DMS79 (cell line): ENCODE results near the gene KCNJ18.
"Not testable (repeated sequence)": the region's sequence is repeated elsewhere in the genome, so short reads cannot be mapped to it uniquely, and the experiment has no call there.

Experiments
- DNase-seq: peaks from one replicate; lab custom pipeline; 2025; lab: John Stamatoyannopoulos, UW

Gene KCNJ18

GRCh38 chr17:21671437-21671836, 20.9 kb upstream of the KCNJ18 start:
- not testable (repeated sequence) for DNase-seq

- not testable (repeated sequence) for DNase-seq
These were observed 20.5 kb upstream of the KCNJ18 start for GRCh38 chr17:21671871-21672270.

- not testable (repeated sequence) for DNase-seq
These were observed 18.7 kb upstream of the KCNJ18 start for GRCh38 chr17:21673451-21674241.

- DNase-seq, result no peak
These were observed 18.0 kb upstream of the KCNJ18 start for GRCh38 chr17:21674242-21674731.

GRCh38 chr17:21674891-21675738, 17.2 kb upstream of the KCNJ18 start:
- DNase-seq, result not testable (repeated sequence)

GRCh38 chr17:21675739-21676130, 16.6 kb upstream of the KCNJ18 start:
- not testable (repeated sequence) for DNase-seq

GRCh38 chr17:21676281-21677111, 15.8 kb upstream of the KCNJ18 start:
- DNase-seq, result no peak

GRCh38 chr17:21677126-21677910, 15.0 kb upstream of the KCNJ18 start:
- no peak for DNase-seq

GRCh38 chr17:21677911-21678310, 14.4 kb upstream of the KCNJ18 start:
- DNase-seq, result no peak

DNA sequence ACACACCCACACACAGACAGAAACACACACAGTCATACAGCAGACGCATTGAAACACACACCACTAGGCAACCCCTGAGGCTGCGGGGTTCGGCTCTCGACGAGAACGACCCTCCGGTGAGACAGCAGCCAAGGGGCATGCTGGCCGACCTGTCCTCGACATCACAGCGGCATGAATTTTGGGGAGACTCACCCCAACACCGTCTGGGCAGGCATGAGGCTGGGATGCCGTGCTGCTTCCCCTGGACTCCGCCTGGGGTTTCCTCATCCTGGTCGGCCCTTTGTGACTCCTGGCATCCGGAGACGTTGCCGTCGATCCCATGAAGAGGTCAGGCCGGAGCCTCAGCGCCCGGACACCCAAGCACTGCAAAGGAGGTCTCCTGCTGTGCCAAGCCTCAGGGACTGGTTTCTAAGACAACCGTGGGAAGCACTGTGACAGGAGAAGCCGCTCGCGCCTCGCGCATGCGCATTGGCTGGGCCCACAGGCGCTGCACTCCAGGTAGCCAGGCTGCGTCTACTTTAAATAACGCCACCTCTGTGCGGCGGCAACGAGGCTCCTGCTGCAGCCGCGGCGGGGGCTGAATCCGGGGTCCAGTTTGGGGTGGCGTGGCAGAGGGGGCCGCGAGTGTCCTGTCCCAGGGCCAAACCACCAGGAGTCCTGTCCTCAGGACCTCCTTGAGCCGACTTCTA, 13.8 kb upstream of the KCNJ18 start:
- DNase-seq, result no peak

GRCh38 chr17:21679256-21680146, 12.8 kb upstream of the KCNJ18 start:
- DNase-seq, result no peak

DNA sequence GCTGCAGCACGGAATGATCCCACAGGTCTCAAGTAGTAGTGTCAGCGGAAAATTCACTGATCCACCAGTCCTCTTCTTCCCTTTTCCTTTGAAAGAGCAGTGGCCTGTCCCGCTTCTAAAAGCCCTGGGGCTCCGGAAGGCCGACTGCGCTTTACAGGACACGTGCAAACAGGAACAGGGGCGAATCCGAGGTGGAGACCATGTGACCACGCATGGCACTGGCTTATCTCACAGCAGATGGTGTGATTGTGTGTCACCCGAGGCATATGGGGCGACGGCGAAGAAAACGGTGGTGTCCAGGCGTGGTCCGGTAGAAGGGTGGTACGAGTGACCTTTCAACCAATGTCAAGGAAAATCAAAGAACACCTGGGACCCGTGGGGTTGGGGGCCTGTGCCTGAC, 12.0 kb upstream of the KCNJ18 start:
- no peak for DNase-seq

DNA sequence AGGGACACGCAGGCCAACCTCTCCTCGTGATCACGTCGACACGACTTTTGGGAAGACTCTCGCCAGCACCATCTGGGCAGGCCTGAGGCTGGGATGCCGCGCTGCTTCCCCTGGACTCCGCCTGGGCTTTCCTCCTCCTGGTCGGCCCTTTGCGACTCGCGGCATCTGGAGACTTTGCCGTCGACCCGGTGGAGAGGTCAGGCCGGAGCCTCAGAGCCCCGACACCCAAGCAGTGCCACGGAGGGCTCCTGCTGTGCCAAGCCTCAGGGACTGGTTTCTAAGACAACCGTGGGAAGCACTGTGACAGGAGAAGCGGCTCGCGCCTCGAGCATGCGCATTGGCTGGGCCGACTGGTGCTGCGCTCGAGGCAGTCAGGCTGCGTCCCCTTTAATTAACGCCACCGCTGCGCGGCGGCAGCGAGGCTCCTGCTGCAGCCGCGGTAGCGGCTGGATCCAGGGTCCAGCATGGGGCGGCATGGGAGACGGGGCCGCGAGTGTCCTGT, 11.4 kb upstream of the KCNJ18 start:
- not testable (repeated sequence) for DNase-seq

DNA sequence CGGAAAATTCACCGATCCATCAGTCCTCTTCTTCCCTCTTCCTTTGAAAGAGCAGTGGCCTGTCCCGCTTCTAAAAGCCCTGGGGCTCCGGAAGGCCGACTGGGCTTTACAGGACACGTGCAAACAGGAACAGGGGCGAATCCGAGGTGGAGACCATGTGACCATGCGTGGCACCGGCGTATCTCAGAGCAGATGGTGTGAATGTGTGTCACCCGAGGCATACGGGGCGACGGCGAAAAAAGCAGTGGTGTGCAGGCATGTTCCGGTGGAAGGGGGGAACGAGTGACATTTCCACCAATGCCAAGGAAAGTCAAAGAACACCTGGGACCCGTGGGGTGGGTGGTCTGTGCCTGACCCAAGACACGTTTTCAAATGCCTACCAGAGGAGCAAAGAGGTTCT, 10.7 kb upstream of the KCNJ18 start:
- DNase-seq, result not testable (repeated sequence)

DNA sequence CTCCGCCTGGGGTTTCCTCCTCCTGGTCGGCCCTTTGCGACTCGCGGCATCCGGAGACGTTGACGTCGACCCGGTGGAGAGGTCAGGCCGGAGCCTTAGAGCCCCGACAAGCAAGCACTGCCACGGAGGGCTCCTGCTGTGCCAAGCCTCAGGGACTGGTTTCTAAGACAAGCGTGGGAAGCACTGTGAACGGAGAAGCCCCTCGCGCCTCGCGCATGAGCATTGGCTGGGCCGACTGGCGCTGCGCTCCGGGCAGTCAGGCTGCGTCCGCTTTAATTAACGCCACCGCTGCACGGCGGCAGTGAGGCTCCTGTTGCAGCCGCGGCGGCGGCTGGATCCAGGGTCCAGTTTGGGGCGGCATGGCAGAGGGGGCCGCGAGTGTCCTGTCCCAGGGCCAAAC, 10.2 kb upstream of the KCNJ18 start:
- not testable (repeated sequence) for DNase-seq

DNA sequence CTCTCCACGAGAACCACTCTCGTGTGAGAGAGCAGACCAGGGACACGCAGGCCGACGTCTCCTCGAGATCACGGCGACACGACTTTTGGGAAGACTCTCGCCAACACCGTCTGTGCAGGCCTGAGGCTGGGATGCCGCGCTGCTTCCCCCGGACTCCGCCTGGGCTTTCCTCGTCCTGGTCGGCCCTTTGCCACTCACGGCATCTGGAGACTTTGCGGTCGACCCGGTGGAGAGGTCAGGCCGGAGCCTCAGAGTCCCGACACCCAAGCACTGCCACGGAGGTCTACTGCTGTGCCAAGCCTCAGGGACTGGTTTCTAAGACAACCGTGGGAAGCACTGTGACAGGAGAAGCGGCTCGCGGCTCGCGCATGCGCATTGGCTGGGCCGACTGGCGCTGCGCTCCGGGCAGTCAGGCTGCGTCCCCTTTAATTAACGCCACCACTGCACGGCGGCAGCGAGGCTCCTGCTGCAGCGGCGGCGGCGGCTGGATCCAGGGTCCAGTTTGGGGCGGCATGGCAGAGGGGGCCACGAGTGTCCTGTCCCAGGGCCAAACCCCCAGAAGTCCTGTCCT, 9.1 kb upstream of the KCNJ18 start:
- DNase-seq, result not testable (repeated sequence)

GRCh38 chr17:21683897-21684296, 8.4 kb upstream of the KCNJ18 start:
- not testable (repeated sequence) for DNase-seq

DNA sequence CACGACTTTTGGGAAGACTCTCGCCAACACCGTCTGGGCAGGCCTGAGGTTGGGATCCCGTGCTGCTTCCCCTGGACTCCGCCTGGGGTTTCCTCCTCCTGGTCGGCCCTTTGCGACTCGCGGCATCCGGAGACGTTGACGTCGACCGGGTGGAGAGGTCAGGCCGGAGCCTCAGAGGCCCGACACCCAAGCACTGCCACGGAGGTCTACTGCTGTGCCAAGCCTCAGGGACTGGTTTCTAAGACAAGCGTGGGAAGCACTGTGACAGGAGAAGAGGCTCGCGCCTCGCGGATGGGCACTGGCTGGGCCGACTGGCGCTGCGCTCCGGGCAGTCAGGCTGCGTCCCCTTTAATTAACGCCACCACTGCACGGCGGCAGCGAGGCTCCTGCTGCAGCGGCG, 7.9 kb upstream of the KCNJ18 start:
- not testable (repeated sequence) for DNase-seq
